GM12878 (cell line): ENCODE results near the gene SLC22A23. TPM values are rescaled to one million over a fixed set of nuclear protein-coding genes. Genes with fewer than 3 reads are reported as not detected.

Source experiments
- ATAC-seq: fragments of 200-7000 bp; cut with Tn5 transposase; 3 replicates; pipeline ENCODE4 v1.9.1; 2020; ENCODE audit warnings: mild to moderate bottlenecking, moderate library complexity
- BruUV-seq: library from RNA; stranded (reverse); fragments of 400-500 nt; replicated peaks from 2 replicates; lab custom pipeline; 2021; lab: Mats Ljungman, UMichigan
- CTCF ChIA-PET: fragments of 300-600 bp; sonication (Branson Sonifier 250); formaldehyde crosslinking; extraction: SDS; loops from one replicate; lab custom pipeline; 2021; ENCODE audit warnings: inconsistent platforms; lab: Yijun Ruan, JAX
- POLR2A ChIA-PET: fragments of 350-600 bp; formaldehyde crosslinking; extraction: SDS; loops from one replicate; lab custom pipeline; 2021; ENCODE audit warnings: inconsistent platforms; lab: Charles Lee
- RAD21 ChIA-PET: fragments of 300-600 bp; sonication (Branson Sonifier 250); formaldehyde crosslinking; loops from one replicate; lab custom pipeline; 2023; ENCODE audit warnings: antibody characterized with exemption; ENCODE audit not compliant: unreplicated experiment; lab: Charles Lee
- SMC1A ChIA-PET: fragments of 300-600 bp; sonication (Branson Sonifier 250); formaldehyde crosslinking; loops from one replicate; lab custom pipeline; 2023; ENCODE audit not compliant: unreplicated experiment, uncharacterized antibody; lab: Charles Lee
- DNase-seq: peaks from one replicate; pipeline ENCODE4 v3.0.0-alpha.2; 2011; ENCODE audit warnings: low read depth, low spot score
- FAIRE-seq: peaks from 3 replicates; lab custom pipeline; 2011; peaks lifted over from hg19 to GRCh38; lab: Jason Lieb, UNC
- H2AFZ ChIP-seq: 2 replicates; pipeline ENCODE4 v1.6.0; 2011; ENCODE audit warnings: low read depth, low read length, control low read depth; ENCODE audit not compliant: control insufficient read depth
- H3K27ac ChIP-seq: 2 replicates; pipeline ENCODE4 v1.5.1; 2011; ENCODE audit warnings: control low read depth; ENCODE audit not compliant: control insufficient read depth, insufficient read depth
- H3K27me3 ChIP-seq, 2 experiments: replicated peaks in 1 of 2; 2 replicates each; pipeline versions ENCODE4 v1.6.0 to v1.6.1; 2011; ENCODE audit warnings: low read length in 1 of 2; ENCODE audit not compliant: control insufficient read depth in 2 of 2, insufficient read depth in 2 of 2
- H3K36me3 ChIP-seq, 2 experiments: 2 replicates each; pipeline ENCODE4 v1.5.1; 2011; ENCODE audit warnings: low read length in 1 of 2; ENCODE audit not compliant: control insufficient read depth in 2 of 2, insufficient read depth in 2 of 2
- H3K4me1 ChIP-seq: 2 replicates; pipeline ENCODE4 v1.6.1; 2011; ENCODE audit warnings: mild to moderate bottlenecking, low read length, moderate library complexity, mixed read lengths; ENCODE audit not compliant: control insufficient read depth, insufficient read depth
- H3K4me2 ChIP-seq: 2 replicates; pipeline ENCODE4 v1.6.0; 2011; ENCODE audit warnings: control low read depth; ENCODE audit not compliant: control insufficient read depth, insufficient read depth
- H3K4me3 ChIP-seq: fragments of 200-600 bp; sonication (generic); 2 replicates; pipeline ENCODE4 v1.5.1; 2016
- H3K79me2 ChIP-seq: 2 replicates; pipeline ENCODE4 v1.6.0; 2011; ENCODE audit warnings: low read length; ENCODE audit not compliant: control insufficient read depth, insufficient read depth
- H3K9ac ChIP-seq: 2 replicates; pipeline ENCODE4 v1.8.0; 2011; ENCODE audit warnings: low read length, control low read depth, mixed read lengths; ENCODE audit not compliant: control insufficient read depth, insufficient read depth
- H3K9me3 ChIP-seq: replicated peaks from 3 replicates; pipeline ENCODE4 v1.5.1; 2011; ENCODE audit warnings: mild to moderate bottlenecking, low read length; ENCODE audit not compliant: control insufficient read depth, insufficient read depth
- H4K20me1 ChIP-seq: 2 replicates; pipeline ENCODE4 v1.6.0; 2011; ENCODE audit not compliant: control insufficient read depth, insufficient read depth
- ASH2L ChIP-seq: fragments of 300-600, 200-600 bp; sonication (generic); IDR thresholded peaks from 2 replicates; pipeline ENCODE4 v1.6.1; 2017; ENCODE audit warnings: low read depth, mild to moderate bottlenecking, borderline replicate concordance
- BHLHE40 ChIP-seq, 2 experiments: fragments of 450-650 bp in 1 of 2; IDR thresholded peaks; 2 replicates each; pipeline ENCODE4 v1.6.1; 2011 to 2017; ENCODE audit warnings: low read depth in 2 of 2, borderline replicate concordance in 1 of 2, improper control_type of control experiment in 1 of 2, low read length in 1 of 2, mild to moderate bottlenecking in 1 of 2
- CREM ChIP-seq: IDR thresholded peaks from 2 replicates; pipeline ENCODE4 v1.6.1; 2014; ENCODE audit warnings: antibody characterized with exemption, low read depth
- CTCF ChIP-seq, 3 experiments: IDR thresholded peaks in 2 of 3; conservative IDR thresholded peaks in 1 of 3; 2 replicates each; pipeline ENCODE4 v1.5.1; 2011; ENCODE audit warnings: low read depth in 3 of 3, low read length in 3 of 3, mild to moderate bottlenecking in 3 of 3, control low read depth in 2 of 3, moderate library complexity in 2 of 3, inconsistent platforms in 1 of 3, mixed read lengths in 1 of 3; ENCODE audit not compliant: control insufficient read depth in 2 of 3, insufficient read depth in 1 of 3; ENCODE audit errors: extremely low read depth in 1 of 3
- EED ChIP-seq: sonication (generic); IDR thresholded peaks from 2 replicates; pipeline ENCODE4 v1.6.1; 2016; ENCODE audit warnings: antibody characterized with exemption, low read depth
- HSF1 ChIP-seq: fragments of 150-350 bp; IDR thresholded peaks from 2 replicates; pipeline ENCODE4 v1.6.1; 2014; ENCODE audit warnings: mild to moderate bottlenecking, low read depth, low read length
- IRF4 ChIP-seq: IDR thresholded peaks from 2 replicates; pipeline ENCODE4 v1.6.1; 2011; ENCODE audit warnings: low read depth, low read length
- JUNB ChIP-seq: IDR thresholded peaks from 2 replicates; pipeline ENCODE4 v1.6.1; 2016; ENCODE audit warnings: antibody characterized with exemption, mild to moderate bottlenecking
- SUZ12 ChIP-seq: fragments of 200-600 bp; sonication (generic); IDR thresholded peaks from one replicate; pipeline ENCODE4 v1.6.1; 2018; ENCODE audit warnings: antibody characterized with exemption, mild to moderate bottlenecking; ENCODE audit not compliant: unreplicated experiment
- TARDBP ChIP-seq: IDR thresholded peaks from 2 replicates; pipeline ENCODE4 v1.6.1; 2016; ENCODE audit warnings: borderline replicate concordance
- ZNF217 ChIP-seq: fragments of 450-650 bp; IDR thresholded peaks from 2 replicates; pipeline ENCODE4 v1.6.1; 2017; ENCODE audit warnings: antibody characterized with exemption, mild to moderate bottlenecking
- WGBS: methylation state at CpG from one replicate; pipeline ENCODE4 v1.1.6; 2016; ENCODE audit warnings: low lambda C conversion rate; ENCODE audit not compliant: insufficient replicate concordance, insufficient coverage; ENCODE audit errors: missing lambda C conversion rate; 5-methylcytosine and 5-hydroxymethylcytosine counted together
- in situ Hi-C: fragments of 300-500 bp; cut with MboI; formaldehyde crosslinking; loops from 9 replicates; pipeline ENCODE4 v1.14.3; 2018; ENCODE audit warnings: mixed read lengths
- intact Hi-C: fragments of 100-400 bp; cut with micrococcal nuclease; formaldehyde crosslinking; loops from one replicate; pipeline ENCODE4 v1.14.2; 2022; ENCODE audit not compliant: unreplicated experiment
- polyA plus RNA-seq, 11 experiments: library from polyadenylated mRNA; depleted of rRNA in 4 of 11; unstranded in 6 of 11; stranded (reverse) in 5 of 11; fragments of >200 nt; fragmentation: Nextera tagmentation in 4 of 11; fragmentation: Illumina TruSeq in 1 of 11; extraction: Ambion mirVana in 4 of 11; extraction: Trizol in 1 of 11; gene quantifications; 1 replicate in 1 of 11; 2 replicates in 10 of 11; pipeline versions ENCODE4 v1.2.1 to v1.2.3, GENCODE V29; 2011 to 2016; ENCODE audit warnings: inconsistent platforms in 2 of 11, missing spikeins in 2 of 11, low read depth in 1 of 11
- total RNA-seq, 4 experiments: library from RNA; depleted of rRNA in 3 of 4; stranded (reverse); fragments of >200 nt in 3 of 4; fragmentation: Illumina TruSeq in 1 of 4; extraction: Trizol in 1 of 4; gene quantifications; 2 replicates each; pipeline versions ENCODE4 v1.2.1 to v1.2.3, GENCODE V29; 2013 to 2021
- TF ChIP-seq, protein P1 (sequence below): fragments of 450-650 bp; IDR thresholded peaks from 2 replicates; pipeline ENCODE4 v1.6.1; 2017; ENCODE audit warnings: borderline replicate concordance

The SLC22A23 gene
- total and polyA plus RNA-seq, 10 of the 15 experiments (the other 5 are each of a cell fraction or from before 2014, with no cell fraction given) = 0.20 to 2.4 (median 0.74) TPM

GRCh38 chr6:3282476-3283236 is 174.2 kb downstream of the SLC22A23 start:
- Histone ChIP-seq H3K9ac (no peak overlapping the region), H3K9me3 (no peaks in the 10 kb centered on the region), H3K79me2 (no peaks in the 10 kb centered on the region), H3K4me1 (no peaks in the 10 kb centered on the region), H3K4me2 (no peak overlapping the region), H2AFZ (no peak overlapping the region), H3K4me3 (no peak overlapping the region), H3K27ac (no peak overlapping the region), H4K20me1 (no peaks in the 10 kb centered on the region), H3K36me3 (no peaks in the 10 kb centered on the region; a peak in 1 of 4 replicates), H3K27me3 (no peaks in the 10 kb centered on the region)
- ChIA-PET SMC1A (interaction anchor here (0.8 to 4.4 kb wide), 10 partner anchors 17 to 449 kb away, joined by 3 to 51 read pairs (median 3); no protein-coding TSS in a partner anchor), CTCF (interaction anchor here (1.0 to 3.5 kb wide), 10 partner anchors 13 to 695 kb away, joined by 3 to 24 read pairs (median 4); no protein-coding TSS in a partner anchor), RAD21 (interaction anchor here (1.0 to 4.3 kb wide), 6 partner anchors 9 to 449 kb away, joined by 3 to 55 read pairs (median 4); partner anchors contain the start of gene NQO2), POLR2A (no interaction called here)
- no TSS peak for BruUV-seq
- TF ChIP-seq JUNB (no peak), BHLHE40 (IDR thresholded peaks at IDR 0.05; ENCODE audit: borderline replicate concordance in 1 of 2, low read depth in 2 of 2, low read length in 1 of 2) (no peak), HSF1 (no peak), CTCF (IDR thresholded peaks at IDR 0.05 in 2 of 3, conservative IDR thresholded peaks at IDR 0.05 in 1 of 3; ENCODE audit: control insufficient read depth in 2 of 3, extremely low read depth in 1 of 3, insufficient read depth in 1 of 3, low read depth in 3 of 3, low read length in 3 of 3) (no peak), SUZ12 (no peak), ASH2L (no peak), CREM (no peak), ZNF217 (no peak), TARDBP (no peak), IRF4 (no peak), EED (no peak)
- TF ChIP-seq, protein P1, sequence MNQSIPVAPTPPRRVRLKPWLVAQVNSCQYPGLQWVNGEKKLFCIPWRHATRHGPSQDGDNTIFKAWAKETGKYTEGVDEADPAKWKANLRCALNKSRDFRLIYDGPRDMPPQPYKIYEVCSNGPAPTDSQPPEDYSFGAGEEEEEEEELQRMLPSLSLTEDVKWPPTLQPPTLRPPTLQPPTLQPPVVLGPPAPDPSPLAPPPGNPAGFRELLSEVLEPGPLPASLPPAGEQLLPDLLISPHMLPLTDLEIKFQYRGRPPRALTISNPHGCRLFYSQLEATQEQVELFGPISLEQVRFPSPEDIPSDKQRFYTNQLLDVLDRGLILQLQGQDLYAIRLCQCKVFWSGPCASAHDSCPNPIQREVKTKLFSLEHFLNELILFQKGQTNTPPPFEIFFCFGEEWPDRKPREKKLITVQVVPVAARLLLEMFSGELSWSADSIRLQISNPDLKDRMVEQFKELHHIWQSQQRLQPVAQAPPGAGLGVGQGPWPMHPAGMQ = no peak
- in situ Hi-C loops (loop anchor here (5.0 kb wide), 1 partner anchor 450 kb away; no protein-coding TSS in a partner anchor), intact Hi-C loops (no loop called here)
- FAIRE-seq = no peak
- 86% methylated on average over 20 of the region's 20 CpGs for WGBS
- no peak for ATAC-seq
- DNase-seq = no peak
